Lung microvascular endothelial cell (primary cell): ENCODE data around the gene SVEP1. TPM values are rescaled to one million over a fixed set of nuclear protein-coding genes. Genes with fewer than 3 reads are reported as not detected.
A peak's percentile ranks its signal among the peaks of the same experiment; 100 is the strongest.
"Not testable (repeated sequence)": the region's sequence is repeated elsewhere in the genome, so short reads cannot be mapped to it uniquely, and the experiment has no call there.

Experiments
- DNase-seq, 2 donors: peaks; one replicate each; pipeline versions ENCODE4 v3.0.0 to v3.0.0-alpha.2; 2010; ENCODE audit warnings: low read depth in 2 of 2
- total RNA-seq: library from RNA; depleted of rRNA; stranded (reverse); fragments of >200 nt; gene quantifications from 2 replicates; pipeline ENCODE4 v1.2.1, GENCODE V29; 2014

The SVEP1 gene
- total RNA-seq, 1 donor from 2014 or later, result under 0.01 TPM

- DNase-seq, result no peak
Observed at GRCh38 chr9:110578575-110579033, 937 bp downstream of the SVEP1 start.

GRCh38 chr9:110575945-110576344 is 3.6 kb downstream of the SVEP1 start:
- DNase-seq, result no peak

- DNase-seq, result peak in 1 of 2 donors; percentile 17
Observed at GRCh38 chr9:110575169-110575568, 4.4 kb downstream of the SVEP1 start.

- no peak for DNase-seq
Observed at GRCh38 chr9:110573305-110573704, 6.2 kb downstream of the SVEP1 start.

- DNase-seq, result no peak
Observed at GRCh38 chr9:110571801-110572483, 7.6 kb downstream of the SVEP1 start.

- DNase-seq, result no peak
Observed at GRCh38 chr9:110566156-110566555, 13.4 kb downstream of the SVEP1 start.

GRCh38 chr9:110561826-110562225 is 17.7 kb downstream of the SVEP1 start:
- DNase-seq, result no peak

GRCh38 chr9:110559869-110560268 is 19.7 kb downstream of the SVEP1 start:
- no peak for DNase-seq

GRCh38 chr9:110555551-110556331 is 23.8 kb downstream of the SVEP1 start:
- peak in 1 of 2 donors; percentile 69 for DNase-seq

GRCh38 chr9:110546411-110546871 is 33.1 kb downstream of the SVEP1 start:
- no peak for DNase-seq

- DNase-seq, result no peak
Observed at GRCh38 chr9:110545705-110546104, 33.8 kb downstream of the SVEP1 start.

- DNase-seq, result no peak
Observed at GRCh38 chr9:110543631-110544051, 35.9 kb downstream of the SVEP1 start.

- DNase-seq, result no peak
Observed at GRCh38 chr9:110541950-110542349, 37.6 kb downstream of the SVEP1 start.

GRCh38 chr9:110538647-110539041 is 40.9 kb downstream of the SVEP1 start:
- DNase-seq, result no peak

- no peak for DNase-seq
Observed at GRCh38 chr9:110537841-110538646, 41.5 kb downstream of the SVEP1 start.

GRCh38 chr9:110536822-110537221 is 42.7 kb downstream of the SVEP1 start:
- no peak for DNase-seq

- not testable (repeated sequence) for DNase-seq
Observed at GRCh38 chr9:110534162-110534561, 45.4 kb downstream of the SVEP1 start.

GRCh38 chr9:110532908-110533665 is 46.5 kb downstream of the SVEP1 start:
- DNase-seq, result no peak

- DNase-seq, result peak in 1 of 2 donors; percentile 28
Observed at GRCh38 chr9:110531776-110532175, 47.8 kb downstream of the SVEP1 start.

- peak in 1 of 2 donors; percentile 12 for DNase-seq
Observed at GRCh38 chr9:110531241-110531640, 48.3 kb downstream of the SVEP1 start.

- DNase-seq, result no peak
Observed at GRCh38 chr9:110528645-110529044, 50.9 kb downstream of the SVEP1 start.
